NCI-H526 treated with DMSO at 0.1 percent for 48 hours (cell line): ENCODE data around the gene DUSP2.

Experiments used
- DNase-seq: peaks from one replicate; lab custom pipeline; 2025; lab: John Stamatoyannopoulos, UW

DUSP2 gene

GRCh38 chr2:96099861-96100798, 45.1 kb downstream of the DUSP2 start:
- no peak for DNase-seq

- DNase-seq = no peak
Observed at GRCh38 chr2:96098900-96099590, 46.2 kb downstream of the DUSP2 start.

GRCh38 chr2:96097951-96098823, 47.1 kb downstream of the DUSP2 start:
- DNase-seq = no peak

- DNase-seq = no peak
Observed at GRCh38 chr2:96097441-96097840, 47.8 kb downstream of the DUSP2 start.

- no peak for DNase-seq
Observed at GRCh38 chr2:96095116-96095636, 50.1 kb downstream of the DUSP2 start.

- no peak for DNase-seq
Observed at GRCh38 chr2:96093528-96093927, 51.7 kb downstream of the DUSP2 start.
